A673 (cell line): ENCODE results near the gene ACTR6.

Experiments used
- EZH2 ChIP-seq: fragments of 200-600 bp; sonication (generic); IDR thresholded peaks from 2 replicates; pipeline ENCODE4 v1.6.1; 2017; ENCODE audit warnings: borderline replicate concordance, low read depth, mild to moderate bottlenecking, mixed read lengths, antibody characterized with exemption, low read length; ENCODE audit not compliant: poor library complexity, severe bottlenecking
- TF ChIP-seq, protein P1 (sequence below): fragments of 300-800, 200-600 bp; sonication (generic); conservative IDR thresholded peaks from 2 replicates; pipeline ENCODE4 v1.5.1; 2017; ENCODE audit warnings: low read depth, mild to moderate bottlenecking, antibody characterized with exemption, low read length, moderate library complexity, mixed read lengths

GRCh38 chr12:100185361-100185894, 15.2 kb upstream of the ACTR6 start:
- TF ChIP-seq, protein P1, sequence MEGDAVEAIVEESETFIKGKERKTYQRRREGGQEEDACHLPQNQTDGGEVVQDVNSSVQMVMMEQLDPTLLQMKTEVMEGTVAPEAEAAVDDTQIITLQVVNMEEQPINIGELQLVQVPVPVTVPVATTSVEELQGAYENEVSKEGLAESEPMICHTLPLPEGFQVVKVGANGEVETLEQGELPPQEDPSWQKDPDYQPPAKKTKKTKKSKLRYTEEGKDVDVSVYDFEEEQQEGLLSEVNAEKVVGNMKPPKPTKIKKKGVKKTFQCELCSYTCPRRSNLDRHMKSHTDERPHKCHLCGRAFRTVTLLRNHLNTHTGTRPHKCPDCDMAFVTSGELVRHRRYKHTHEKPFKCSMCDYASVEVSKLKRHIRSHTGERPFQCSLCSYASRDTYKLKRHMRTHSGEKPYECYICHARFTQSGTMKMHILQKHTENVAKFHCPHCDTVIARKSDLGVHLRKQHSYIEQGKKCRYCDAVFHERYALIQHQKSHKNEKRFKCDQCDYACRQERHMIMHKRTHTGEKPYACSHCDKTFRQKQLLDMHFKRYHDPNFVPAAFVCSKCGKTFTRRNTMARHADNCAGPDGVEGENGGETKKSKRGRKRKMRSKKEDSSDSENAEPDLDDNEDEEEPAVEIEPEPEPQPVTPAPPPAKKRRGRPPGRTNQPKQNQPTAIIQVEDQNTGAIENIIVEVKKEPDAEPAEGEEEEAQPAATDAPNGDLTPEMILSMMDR: no peak
- no peak for TF ChIP-seq EZH2
